ENCODE data around the gene APBB1IP.
"Not testable (repeated sequence)": the region's sequence is repeated elsewhere in the genome, so short reads cannot be mapped to it uniquely, and the experiment has no call there.

APBB1IP gene

GRCh38 chr10:26441491-26442214, 3.5 kb downstream of the APBB1IP start:
- no peak for DNase-seq (ENCODE audit: extremely low read depth in 1 of 2, low read depth in 1 of 2)

- DNase-seq (ENCODE audit: extremely low read depth in 1 of 2, low read depth in 1 of 2) = no peak
Measured at GRCh38 chr10:26445411-26446031, 7.4 kb downstream of the APBB1IP start.

- no peak for DNase-seq (ENCODE audit: extremely low read depth in 1 of 2, low read depth in 1 of 2)
Measured at GRCh38 chr10:26446258-26446657, 8.1 kb downstream of the APBB1IP start.

GRCh38 chr10:26448292-26448691, 10.2 kb downstream of the APBB1IP start:
- no peak for DNase-seq (ENCODE audit: extremely low read depth in 1 of 2, low read depth in 1 of 2)

- peak; percentile 27 to 43 for DNase-seq (ENCODE audit: extremely low read depth in 1 of 2, low read depth in 1 of 2)
Measured at GRCh38 chr10:26448706-26449435, 10.7 kb downstream of the APBB1IP start.

- no peak for DNase-seq (ENCODE audit: extremely low read depth in 1 of 2, low read depth in 1 of 2)
Measured at GRCh38 chr10:26449726-26450125, 11.6 kb downstream of the APBB1IP start.

- no peak for DNase-seq (ENCODE audit: extremely low read depth in 1 of 2, low read depth in 1 of 2)
Measured at GRCh38 chr10:26451903-26452302, 13.8 kb downstream of the APBB1IP start.

- no peak for DNase-seq (ENCODE audit: extremely low read depth in 1 of 2, low read depth in 1 of 2)
Measured at GRCh38 chr10:26453850-26454249, 15.7 kb downstream of the APBB1IP start.

GRCh38 chr10:26454891-26455290, 16.8 kb downstream of the APBB1IP start:
- no peak for DNase-seq (ENCODE audit: extremely low read depth in 1 of 2, low read depth in 1 of 2)

GRCh38 chr10:26455567-26456315, 17.6 kb downstream of the APBB1IP start:
- DNase-seq (ENCODE audit: extremely low read depth in 1 of 2, low read depth in 1 of 2) = no peak

GRCh38 chr10:26457088-26457487, 18.9 kb downstream of the APBB1IP start:
- no peak for DNase-seq (ENCODE audit: extremely low read depth in 1 of 2, low read depth in 1 of 2)

GRCh38 chr10:26460736-26461135, 22.6 kb downstream of the APBB1IP start:
- DNase-seq (ENCODE audit: extremely low read depth in 1 of 2, low read depth in 1 of 2) = no peak

GRCh38 chr10:26463986-26464385, 25.8 kb downstream of the APBB1IP start:
- no peak for DNase-seq (ENCODE audit: extremely low read depth in 1 of 2, low read depth in 1 of 2)

GRCh38 chr10:26464632-26465280, 26.6 kb downstream of the APBB1IP start:
- DNase-seq (ENCODE audit: extremely low read depth in 1 of 2, low read depth in 1 of 2) = no peak

GRCh38 chr10:26466531-26466930, 28.4 kb downstream of the APBB1IP start:
- not testable (repeated sequence) for DNase-seq (ENCODE audit: extremely low read depth in 1 of 2, low read depth in 1 of 2)

GRCh38 chr10:26467639-26468038, 29.5 kb downstream of the APBB1IP start:
- DNase-seq (ENCODE audit: extremely low read depth in 1 of 2, low read depth in 1 of 2) = no peak

- DNase-seq (ENCODE audit: extremely low read depth in 1 of 2, low read depth in 1 of 2) = no peak
Measured at GRCh38 chr10:26468291-26468690, 30.1 kb downstream of the APBB1IP start.

- DNase-seq (ENCODE audit: extremely low read depth in 1 of 2, low read depth in 1 of 2) = peak in 1 of 2 donors; percentile 17
Measured at GRCh38 chr10:26468700-26469099, 30.6 kb downstream of the APBB1IP start.

- DNase-seq (ENCODE audit: extremely low read depth in 1 of 2, low read depth in 1 of 2) = no peak
Measured at GRCh38 chr10:26472492-26472778, 34.3 kb downstream of the APBB1IP start.

GRCh38 chr10:26474026-26474425, 35.9 kb downstream of the APBB1IP start:
- no peak for DNase-seq (ENCODE audit: extremely low read depth in 1 of 2, low read depth in 1 of 2)

GRCh38 chr10:26474845-26475244, 36.7 kb downstream of the APBB1IP start:
- not testable (repeated sequence) for DNase-seq (ENCODE audit: extremely low read depth in 1 of 2, low read depth in 1 of 2)
